A549 treated with dexamethasone at 1 μM for 4 hours (cell line): ENCODE data around the gene FMNL2. TPM values are rescaled to one million over a fixed set of nuclear protein-coding genes. Genes with fewer than 3 reads are reported as not detected.

Experiments used
- total RNA-seq: library from RNA; stranded (reverse); fragments of 200-300 nt; extraction: Qiagen RNA extraction; gene quantifications from 5 replicates; pipeline ENCODE4 v1.2.3, GENCODE V29; 2022

Gene FMNL2
- total RNA-seq = 28.8 to 42.1 TPM (median 39.0 TPM) in 5 replicates

DNA sequence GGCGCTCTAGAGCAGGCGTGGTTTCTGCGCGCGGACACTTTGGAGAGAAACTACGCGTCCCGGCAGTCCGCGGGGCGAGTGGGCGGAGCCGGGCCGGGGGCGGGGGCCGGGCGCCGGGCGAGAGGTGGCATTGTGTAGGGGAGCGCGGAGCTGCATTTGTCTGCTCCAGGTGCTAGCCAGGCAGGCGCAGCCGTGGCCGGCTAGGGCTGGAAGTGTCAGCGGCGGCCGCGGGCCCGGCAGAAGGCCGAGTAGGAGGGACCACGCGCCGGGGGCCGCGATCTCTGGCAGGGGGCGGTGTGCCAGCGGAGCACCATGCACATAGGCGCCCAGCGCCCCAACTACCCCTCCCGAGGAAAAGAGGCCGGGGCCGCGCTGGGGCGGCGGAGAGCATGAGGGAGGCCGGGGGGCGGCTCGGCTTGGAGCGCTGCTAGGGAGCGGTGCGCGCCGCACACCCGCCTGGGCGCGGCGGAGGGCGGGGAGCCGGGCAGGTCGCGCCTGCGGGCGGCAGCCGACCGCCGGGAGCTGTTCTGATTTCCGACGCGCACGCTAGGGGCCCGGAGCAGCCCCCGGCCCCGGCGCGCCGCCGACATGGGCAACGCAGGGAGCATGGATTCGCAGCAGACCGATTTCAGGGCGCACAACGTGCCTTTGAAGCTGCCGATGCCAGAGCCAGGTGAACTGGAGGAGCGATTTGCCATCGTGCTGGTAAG lies at the start of gene FMNL2:
FMNL2 (plus strand) TSS at position 159 of the 710 bp plus-strand sequence.

Other genes with a start within 250 kb of the FMNL2 start
- gene CACNB4, start 236.1 kb upstream of the FMNL2 start, total RNA-seq = 0.14 to 0.36 TPM (median 0.19 TPM) in 5 replicates
- 8.6 to 11.1 TPM (median 10.6 TPM) in 5 replicates for gene STAM2, start 159.4 kb upstream of the FMNL2 start, total RNA-seq